K562 (cell line): Measurements from ENCODE around the gene MGAT5. TPM values are rescaled to one million over a fixed set of nuclear protein-coding genes. Genes with fewer than 3 reads are reported as not detected.

Experiments used
- ATAC-seq: fragments of 200-7000 bp; cut with Tn5 transposase; 3 replicates; pipeline ENCODE4 v1.9.1; 2020; ENCODE audit warnings: moderate library complexity
- BruUV-seq: library from RNA; stranded (reverse); fragments of 400-500 nt; replicated peaks from 2 replicates; lab custom pipeline; 2021; lab: Mats Ljungman, UMichigan
- CTCF ChIA-PET: fragments of 300-600 bp; formaldehyde crosslinking; extraction: SDS; loops from one replicate; lab custom pipeline; 2021; ENCODE audit warnings: low intra/inter-chr PET ratio; lab: Yijun Ruan, JAX
- POLR2A ChIA-PET: fragments of 300-600, 350-650 bp; sonication (Branson Sonifier 250); formaldehyde crosslinking; extraction: SDS; loops from one replicate; lab custom pipeline; 2021; ENCODE audit warnings: antibody characterized with exemption, inconsistent platforms; lab: Yijun Ruan, JAX
- DNase-seq, 4 experiments: peaks; one replicate each; pipeline versions ENCODE4 v3.0.0 to v3.0.0-alpha.2; 2011 to 2018; ENCODE audit warnings: low spot score in 3 of 4, mixed read lengths in 3 of 4; ENCODE audit errors: extremely low read depth in 1 of 4
- FAIRE-seq: peaks from 2 replicates; lab custom pipeline; 2011; peaks lifted over from hg19 to GRCh38; lab: Jason Lieb, UNC
- H2AFZ ChIP-seq: 2 replicates; pipeline ENCODE4 v1.6.0; 2011; ENCODE audit warnings: low read depth, low read length, control low read depth, inconsistent platforms
- H3K27ac ChIP-seq: fragments of 200-600 bp; 3 replicates; pipeline ENCODE4 v1.8.0; 2011; ENCODE audit warnings: low read depth, mild to moderate bottlenecking, control low read depth, inconsistent platforms, low read length, moderate library complexity, mixed read lengths; ENCODE audit errors: extremely low read depth
- H3K27me3 ChIP-seq, 2 experiments: fragments of 300-600 bp in 1 of 2; 2 replicates in 1 of 2; 3 replicates in 1 of 2; pipeline versions ENCODE4 v1.6.0 to v1.8.0; 2011; ENCODE audit warnings: inconsistent platforms in 2 of 2, low read length in 2 of 2, mild to moderate bottlenecking in 1 of 2, mixed read lengths in 1 of 2, moderate library complexity in 1 of 2; ENCODE audit not compliant: control insufficient read depth in 2 of 2, insufficient read depth in 2 of 2
- H3K36me3 ChIP-seq: fragments of 300-600 bp; 3 replicates; pipeline ENCODE4 v1.8.0; 2011; ENCODE audit warnings: mild to moderate bottlenecking, low read length, inconsistent platforms; ENCODE audit not compliant: control insufficient read depth, insufficient read depth
- H3K4me1 ChIP-seq, 2 experiments: fragments of 200-600 bp in 1 of 2; replicated peaks in 1 of 2; 2 replicates in 1 of 2; 3 replicates in 1 of 2; pipeline versions ENCODE4 v1.5.1 to v1.8.0; 2011; ENCODE audit warnings: inconsistent platforms in 2 of 2, low read length in 2 of 2, mild to moderate bottlenecking in 1 of 2, mixed read lengths in 1 of 2, moderate library complexity in 1 of 2; ENCODE audit not compliant: control insufficient read depth in 2 of 2, insufficient read depth in 2 of 2
- H3K4me2 ChIP-seq: 2 replicates; pipeline ENCODE4 v1.6.1; 2011; ENCODE audit warnings: low read length, control low read depth, inconsistent platforms, mixed read lengths; ENCODE audit not compliant: insufficient read depth
- H3K4me3 ChIP-seq: fragments of 200-600 bp; sonication (generic), shearing (Covaris generic); 2 replicates; pipeline ENCODE4 v1.5.1; 2016; ENCODE audit warnings: control low read depth, inconsistent platforms
- H3K79me2 ChIP-seq: fragments of 200-600 bp; 3 replicates; pipeline ENCODE4 v1.8.0; 2011; ENCODE audit warnings: low read length, inconsistent platforms; ENCODE audit not compliant: control insufficient read depth, insufficient read depth
- H3K9ac ChIP-seq, 2 experiments: 2 replicates each; pipeline versions ENCODE4 v1.6.0 to v1.6.1; 2011; ENCODE audit warnings: low read depth in 2 of 2, low read length in 2 of 2, control low read depth in 1 of 2, inconsistent platforms in 1 of 2, mild to moderate bottlenecking in 1 of 2, mixed read lengths in 1 of 2; ENCODE audit not compliant: insufficient read depth in 1 of 2
- H3K9me1 ChIP-seq: one replicate; pipeline ENCODE4 v1.6.0; 2011; ENCODE audit warnings: inconsistent platforms, mild to moderate bottlenecking, low read length, moderate library complexity; ENCODE audit not compliant: control insufficient read depth, insufficient read depth
- H3K9me3 ChIP-seq: replicated peaks from 2 replicates; pipeline ENCODE4 v1.5.1; 2011; ENCODE audit warnings: low read depth, low read length, inconsistent platforms; ENCODE audit not compliant: control insufficient read depth, insufficient read depth
- H4K20me1 ChIP-seq: replicated peaks from 2 replicates; pipeline ENCODE4 v1.6.1; 2011; ENCODE audit warnings: low read length, inconsistent platforms, mixed read lengths; ENCODE audit not compliant: control insufficient read depth, insufficient read depth
- DACH1 ChIP-seq: fragments of 450-650 bp; IDR thresholded peaks from 2 replicates; pipeline ENCODE4 v1.6.1; 2018; ENCODE audit not compliant: partially characterized antibody
- GATA2 ChIP-seq: sonication (generic); formaldehyde crosslinking; IDR thresholded peaks from 2 replicates; pipeline ENCODE4 v1.4.0; 2020; ENCODE audit warnings: mild to moderate bottlenecking, missing genetic modification reagents
- GATAD2A ChIP-seq: fragments of 450-650 bp; IDR thresholded peaks from 2 replicates; pipeline ENCODE4 v1.6.1; 2017
- MTA1 ChIP-seq: fragments of 450-650 bp; IDR thresholded peaks from 2 replicates; pipeline ENCODE4 v1.6.1; 2017; ENCODE audit warnings: borderline replicate concordance
- ZBTB2 ChIP-seq: fragments of 450-650 bp; IDR thresholded peaks from 2 replicates; pipeline ENCODE4 v1.6.1; 2016; ENCODE audit warnings: antibody characterized with exemption
- ZC3H11A ChIP-seq: IDR thresholded peaks from 2 replicates; pipeline ENCODE4 v1.6.1; 2012; ENCODE audit warnings: low read depth, low read length, improper control_type of control experiment
- ZNF398 ChIP-seq: fragments of 250-450 bp; sonication (Bioruptor Pico); IDR thresholded peaks from 2 replicates; pipeline ENCODE4 v1.8.0; 2021; ENCODE audit warnings: moderate library complexity, mild to moderate bottlenecking, inconsistent platforms
- ZNF668 ChIP-seq: fragments of 250-450 bp; sonication (Bioruptor Pico); IDR thresholded peaks from 2 replicates; pipeline ENCODE4 v1.8.0; 2022; ENCODE audit warnings: mild to moderate bottlenecking, inconsistent platforms
- WGBS: fragments of 100-300 bp; shearing (Covaris generic); methylation state at CpG from one replicate; pipeline ENCODE4 v1.1.6; 2016; ENCODE audit warnings: low coverage, mixed read lengths; ENCODE audit not compliant: insufficient coverage; ENCODE audit errors: missing lambda C conversion rate; 5-methylcytosine and 5-hydroxymethylcytosine counted together
- in situ Hi-C: fragments of 300-500 bp; cut with MboI; formaldehyde crosslinking; loops from 4 replicates; pipeline ENCODE4 v1.15.0; 2018; ENCODE audit warnings: inconsistent platforms, mixed read lengths
- intact Hi-C: fragments of 100-400 bp; cut with micrococcal nuclease; formaldehyde crosslinking; loops from 2 replicates; pipeline ENCODE4 v1.14.2; 2022
- polyA plus RNA-seq, 8 experiments: library from polyadenylated mRNA; depleted of rRNA in 4 of 8; stranded (reverse) in 5 of 8; unstranded in 3 of 8; fragments of >200 nt; fragmentation: Nextera tagmentation in 2 of 8; fragmentation: Illumina TruSeq in 1 of 8; extraction: Ambion mirVana in 2 of 8; extraction: Trizol in 1 of 8; gene quantifications; 2 replicates each; pipeline versions ENCODE4 v1.2.1 to v1.2.3, GENCODE V29; 2011 to 2014; ENCODE audit warnings: inconsistent platforms in 1 of 8, missing spikeins in 1 of 8
- total RNA-seq, 7 experiments: library from RNA; depleted of rRNA in 6 of 7; stranded (reverse); fragments of >200 nt in 6 of 7; fragmentation: Illumina TruSeq in 2 of 7; extraction: Trizol in 2 of 7; gene quantifications; 2 replicates each; pipeline versions ENCODE4 v1.2.1 to v1.2.3, GENCODE V29; 2011 to 2021; ENCODE audit warnings: low replicate concordance in 1 of 7

MGAT5 gene
- total and polyA plus RNA-seq, 9 of the 15 experiments (the other 6 are each of a cell fraction or from before 2014, with no cell fraction given), result 1.6 to 18.6 (median 11.1) TPM

- POLR2A ChIA-PET, result interaction anchor here (0.8 kb wide), 1 partner anchor 11 kb away, joined by 3 read pairs; no protein-coding TSS in a partner anchor
- FAIRE-seq, result no peak
Measured at GRCh38 chr2:134381141-134381540, 127.3 kb downstream of the MGAT5 start.

More at GRCh38 chr2:134381141-134381540, 127.3 kb downstream of the MGAT5 start:
- Histone ChIP-seq H3K27me3 (no peaks in the 10 kb centered on the region), H4K20me1 (no peaks in the 10 kb centered on the region), H3K27ac (no peak overlapping the region), H3K79me2 (no peaks in the 10 kb centered on the region), H3K36me3 (no peaks in the 10 kb centered on the region), H3K9me3 (no peaks in the 10 kb centered on the region), H2AFZ (no peak overlapping the region), H3K9ac (no peak overlapping the region), H3K4me3 (no peak overlapping the region), H3K4me1 (no peaks in the 10 kb centered on the region), H3K9me1 (no peaks in the 10 kb centered on the region), H3K4me2 (no peak overlapping the region)
- DNase-seq (no peak), ATAC-seq (no peak)
- TF ChIP-seq ZNF668 (CRISPR knock-in tag) (no peak), GATAD2A (no peak), GATA2 (peak; percentile 75), ZC3H11A (0 out of 2 replicates have a peak, but pooled peaks have one; percentile 66), ZBTB2 (0 out of 2 replicates have a peak, but pooled peaks have one; percentile 52), DACH1 (peak; percentile 95), MTA1 (0 out of 2 replicates have a peak, but pooled peaks have one; percentile 59), ZNF398 (CRISPR knock-in tag) (no peak)
- intact Hi-C loops, result no loop called here
- no TSS peak for BruUV-seq
- 88% methylated on average over 1 of the region's 1 CpG for WGBS
- in situ Hi-C loops, result no loop called here
- CTCF ChIA-PET, result no interaction called here
